A549 treated with dexamethasone at 1 μM for 4 hours (cell line): Measurements from ENCODE around the gene TCP11X1. TPM values are rescaled to one million over a fixed set of nuclear protein-coding genes. Genes with fewer than 3 reads are reported as not detected.

Experiments
- total RNA-seq: library from RNA; stranded (reverse); fragments of 200-300 nt; extraction: Qiagen RNA extraction; gene quantifications from 5 replicates; pipeline ENCODE4 v1.2.3, GENCODE V29; 2022

TCP11X1 gene
- total RNA-seq, result not detected in 5 replicates

DNA sequence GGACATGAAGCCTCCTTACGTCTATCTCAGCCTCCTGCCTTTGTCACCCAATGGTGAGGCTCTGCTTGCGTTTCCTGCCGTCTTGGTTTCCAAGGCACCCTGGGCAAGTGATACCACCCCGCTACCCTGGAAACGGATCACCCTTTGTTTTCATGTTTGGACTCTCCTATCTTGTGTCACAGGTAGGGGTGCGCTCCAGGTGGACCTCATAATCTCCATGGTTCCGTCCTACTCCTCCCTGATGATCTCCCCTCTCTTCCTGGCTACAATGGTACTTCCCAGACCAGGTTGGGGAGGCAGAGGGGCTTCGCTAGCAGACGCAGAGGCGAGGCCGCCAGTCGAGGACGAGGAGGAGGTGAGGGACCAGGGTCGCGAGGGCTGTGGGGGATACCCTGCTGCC lies at the start of gene TCP11X1:
Gene TCP11X1 (plus strand): TSS at position 316 of the 400 bp plus-strand sequence.

DNA sequence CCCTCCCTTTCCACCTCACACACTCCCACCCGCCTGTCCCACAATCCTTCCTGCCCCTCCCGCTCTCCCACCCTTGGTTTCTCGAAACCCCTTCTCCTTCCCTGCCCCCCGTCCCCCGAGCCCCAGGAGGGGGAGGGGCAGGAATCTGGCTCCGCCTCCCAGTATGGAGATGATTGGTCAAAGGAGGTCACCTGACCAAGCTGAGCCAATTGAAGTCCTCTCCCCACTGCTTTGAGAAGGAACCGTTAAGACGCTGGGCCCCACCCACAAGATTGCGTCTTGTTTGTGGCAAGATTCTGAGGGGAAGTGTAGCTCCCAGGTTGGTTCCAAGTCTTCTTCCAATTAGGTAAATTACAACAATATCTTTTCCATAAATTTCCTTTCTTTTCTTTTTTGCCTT lies 31.8 kb downstream of the TCP11X1 start, which contains the start of gene NXF2:
Gene NXF2 (plus strand): TSS at position 275 of the 400 bp plus-strand sequence. CDS start 59,912 bp downstream, outside the sequence.

Other genes with a start within 250 kb of the TCP11X1 start
- not detected in 5 replicates for gene TCEAL2, start 89.6 kb upstream of the TCP11X1 start, total RNA-seq
- gene TCEAL6, start 72.8 kb upstream of the TCP11X1 start, total RNA-seq, result not detected in 5 replicates
- gene BEX5, start 59.3 kb upstream of the TCP11X1 start, total RNA-seq, result not detected in 5 replicates
- gene NXF2, start 31.9 kb downstream of the TCP11X1 start, total RNA-seq, result 0.07 TPM in 1 of 5 replicates, not detected in the others
- not detected in 5 replicates for gene NXF2B, start 224.7 kb downstream of the TCP11X1 start, total RNA-seq